NT2/D1 (cell line): Measurements from ENCODE around the gene WDR86.

Experiments
- SUZ12 ChIP-seq: IDR thresholded peaks from 2 replicates; pipeline ENCODE4 v1.6.1; 2011; ENCODE audit not compliant: insufficient read length, insufficient read depth; ENCODE audit errors: extremely low read depth
- YY1 ChIP-seq: IDR thresholded peaks from 2 replicates; pipeline ENCODE4 v1.6.1; 2011; ENCODE audit not compliant: insufficient read length, insufficient read depth
- ZNF274 ChIP-seq: IDR thresholded peaks from 2 replicates; pipeline ENCODE4 v1.6.1; 2011; ENCODE audit warnings: mild to moderate bottlenecking, low read depth, low read length

GRCh38 chr7:151384776-151385625, 24.8 kb downstream of the WDR86 start:
- TF ChIP-seq YY1 (no peak), SUZ12 (no peak), ZNF274 (no peak)
